Panc1 (cell line): ENCODE data around the gene STYK1.

Source experiments
- POLR2AphosphoS5 ChIP-seq: IDR thresholded peaks from 2 replicates; pipeline ENCODE4 v1.6.1; 2012; ENCODE audit warnings: mild to moderate bottlenecking, low read depth, low read length, moderate library complexity
- TCF7L2 ChIP-seq: IDR thresholded peaks from 2 replicates; pipeline ENCODE4 v1.6.1; 2011; ENCODE audit warnings: mild to moderate bottlenecking, low read depth, low read length, inconsistent platforms

DNA sequence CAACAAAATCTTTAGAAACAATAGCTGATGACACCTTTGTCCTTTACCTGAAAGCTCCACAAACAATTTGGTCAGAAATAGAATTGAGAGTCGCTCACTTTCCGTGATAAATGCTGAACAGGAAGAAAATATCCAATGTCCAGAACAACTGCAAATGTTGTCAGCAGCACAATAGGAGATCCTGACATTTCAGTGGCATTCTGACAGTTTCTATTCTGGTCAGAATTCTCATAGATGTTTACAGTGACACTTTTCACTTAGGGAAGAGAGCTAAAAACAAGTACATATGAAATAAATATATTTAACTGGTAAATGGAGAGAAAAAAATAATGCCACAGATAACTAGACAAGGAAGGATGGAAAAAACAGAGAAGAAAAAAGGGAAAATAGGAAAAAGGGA, 99.5 kb downstream of the STYK1 start:
- no peak for TF ChIP-seq TCF7L2
- TF ChIP-seq POLR2AphosphoS5, result no peak
